Fibroblast of peridontal ligament (primary cell): ENCODE results near the gene TMEM121.

Experiments used
- DNase-seq: peaks from one replicate; pipeline ENCODE4 v3.0.0-alpha.2; 2010; ENCODE audit errors: extremely low read depth

TMEM121 gene

DNA sequence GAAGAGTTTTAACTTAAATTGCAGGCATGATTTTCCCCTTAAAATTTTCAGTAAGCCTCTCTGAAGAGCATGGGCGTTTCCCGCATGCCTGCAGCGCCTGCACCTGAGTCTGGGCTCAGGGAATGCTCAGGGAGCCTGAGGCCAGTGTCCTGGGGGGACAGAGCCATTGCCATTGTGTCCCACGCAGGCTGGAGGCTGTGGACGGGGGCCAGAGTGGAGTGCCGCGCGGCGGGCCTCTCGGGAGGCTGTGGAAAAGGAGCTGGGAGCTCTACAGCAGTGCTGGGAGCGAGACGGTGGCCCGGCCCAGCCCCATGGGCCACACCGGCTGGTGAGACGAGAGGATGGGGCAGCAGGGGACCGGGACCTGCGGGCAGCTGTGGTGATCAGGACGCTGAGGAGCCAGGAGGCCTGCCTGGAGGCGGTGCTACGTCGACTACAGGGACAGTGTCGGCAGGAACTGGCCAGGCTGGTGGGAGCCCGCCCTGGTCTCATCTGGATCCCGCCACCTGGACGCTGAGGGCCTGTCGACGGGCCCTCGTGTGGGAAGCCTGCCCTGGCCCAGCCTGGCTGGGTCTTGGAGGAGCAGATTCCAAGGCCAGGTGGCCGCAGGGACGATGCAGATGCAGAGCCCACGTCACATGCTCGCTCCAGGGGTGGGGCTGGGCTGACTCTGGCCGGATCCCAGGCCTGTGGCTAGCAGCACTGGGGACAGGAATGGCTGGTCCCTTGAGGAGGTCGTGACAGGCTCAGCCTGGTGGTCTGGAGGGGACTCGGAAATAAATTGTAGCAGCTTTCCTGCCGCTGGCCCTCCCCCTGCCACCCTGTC is 27.7 kb upstream of the TMEM121 start:
- DNase-seq: no peak

GRCh38 chr14:105499256-105500035 is 26.9 kb upstream of the TMEM121 start:
- no peak for DNase-seq

- DNase-seq: no peak
These were observed 26.2 kb upstream of the TMEM121 start for GRCh38 chr14:105500036-105500725.

DNA sequence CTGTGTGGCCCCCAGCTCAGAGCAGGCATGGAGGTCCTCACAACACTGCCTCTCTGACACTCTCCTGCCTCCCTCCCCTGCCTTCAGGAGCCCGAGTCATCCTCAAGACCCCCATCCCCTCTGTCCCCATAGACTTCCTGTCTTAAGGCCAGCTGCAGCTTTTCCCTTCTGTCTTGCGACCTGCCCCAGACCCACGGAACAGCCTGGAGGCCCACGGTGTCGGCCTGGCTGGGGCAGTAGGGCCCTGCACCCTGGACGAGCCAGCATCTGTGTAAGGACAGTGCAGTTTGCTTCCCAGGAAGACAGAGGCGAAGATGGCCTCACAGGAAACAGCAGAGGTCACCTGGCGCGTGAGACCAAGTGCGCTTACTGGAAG is 25.7 kb upstream of the TMEM121 start:
- DNase-seq: no peak

- no peak for DNase-seq
These were observed 24.7 kb upstream of the TMEM121 start for GRCh38 chr14:105501504-105502291.

GRCh38 chr14:105502446-105503295 is 23.7 kb upstream of the TMEM121 start:
- DNase-seq: no peak

GRCh38 chr14:105503296-105503640 is 23.1 kb upstream of the TMEM121 start:
- no peak for DNase-seq

DNA sequence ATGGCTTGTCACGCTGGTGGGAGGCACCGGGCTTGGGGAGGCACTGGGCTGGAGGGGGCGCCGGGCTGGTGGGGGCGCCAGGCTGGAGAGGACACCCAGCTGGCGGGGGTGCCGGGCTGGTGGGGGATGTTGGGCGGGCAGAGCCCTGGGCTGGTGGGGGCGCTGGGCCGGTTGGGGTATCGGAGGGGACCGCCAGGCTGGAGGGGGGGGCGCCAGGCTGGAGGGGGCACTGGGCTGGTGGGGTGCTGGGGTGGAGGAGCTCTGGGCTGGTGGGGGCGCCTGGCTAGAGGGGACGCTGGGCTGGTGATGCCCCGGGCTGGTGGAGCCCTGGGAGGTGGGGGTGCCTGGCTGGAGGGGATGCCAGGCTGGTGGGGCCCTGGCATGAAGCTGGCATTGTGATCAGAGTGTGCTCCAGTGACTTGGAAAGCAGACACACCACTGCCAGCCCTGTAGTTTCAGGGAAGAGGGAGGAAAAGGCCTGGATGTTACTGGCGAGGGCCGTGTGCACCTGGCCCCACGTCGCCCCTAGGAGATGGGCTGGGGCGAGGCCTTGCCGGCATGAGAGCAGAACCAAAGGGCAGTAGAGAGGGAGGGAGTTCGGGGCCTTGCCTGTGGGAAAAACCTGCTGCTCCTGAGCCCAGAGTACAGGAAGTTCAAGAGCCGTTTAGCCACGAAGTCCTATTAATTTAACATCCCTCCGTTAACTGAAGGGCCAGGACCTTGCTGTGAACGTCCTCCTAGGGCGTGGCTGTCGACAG is 22.3 kb upstream of the TMEM121 start:
- DNase-seq: no peak

DNA sequence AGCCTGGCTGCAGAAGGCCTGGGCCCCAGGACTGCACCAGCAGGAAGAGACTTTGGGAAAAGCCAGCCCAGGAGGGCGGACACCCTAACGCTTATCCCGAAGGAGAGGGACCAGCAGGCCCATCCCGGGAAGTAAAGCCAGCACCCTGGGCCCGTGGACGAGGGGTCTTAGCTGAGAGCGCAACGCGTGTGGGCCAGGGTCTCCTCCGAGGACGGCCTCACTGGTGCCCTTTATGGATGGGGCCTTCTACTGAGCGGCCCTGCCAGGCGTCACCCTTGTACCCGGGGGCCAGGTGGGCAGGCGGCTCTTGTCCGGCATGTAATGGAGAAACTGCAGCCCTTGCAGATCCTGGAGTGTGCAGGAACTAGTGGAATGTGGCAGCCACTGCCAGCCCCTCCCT is 21.3 kb upstream of the TMEM121 start:
- no peak for DNase-seq

DNA sequence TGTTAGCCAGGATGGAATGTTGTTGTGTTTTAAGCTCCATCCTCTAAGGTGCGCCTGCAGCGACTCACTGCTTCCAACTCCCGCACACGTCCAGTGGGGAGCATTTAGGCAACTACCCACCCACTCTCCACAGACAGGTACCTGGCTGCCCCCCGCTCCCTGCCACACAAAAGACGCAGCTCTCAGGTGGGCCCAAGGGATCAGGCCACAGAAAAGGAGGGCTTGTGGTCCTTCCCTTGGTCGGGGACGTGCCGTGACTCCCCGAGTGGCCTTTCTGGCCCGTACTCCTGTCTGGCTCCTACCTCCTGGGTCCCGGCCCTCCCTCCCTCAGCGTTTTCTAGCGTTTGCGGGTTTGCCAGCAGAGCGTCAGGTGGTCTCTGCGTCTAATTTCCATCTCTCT is 19.1 kb upstream of the TMEM121 start:
- DNase-seq: no peak

DNA sequence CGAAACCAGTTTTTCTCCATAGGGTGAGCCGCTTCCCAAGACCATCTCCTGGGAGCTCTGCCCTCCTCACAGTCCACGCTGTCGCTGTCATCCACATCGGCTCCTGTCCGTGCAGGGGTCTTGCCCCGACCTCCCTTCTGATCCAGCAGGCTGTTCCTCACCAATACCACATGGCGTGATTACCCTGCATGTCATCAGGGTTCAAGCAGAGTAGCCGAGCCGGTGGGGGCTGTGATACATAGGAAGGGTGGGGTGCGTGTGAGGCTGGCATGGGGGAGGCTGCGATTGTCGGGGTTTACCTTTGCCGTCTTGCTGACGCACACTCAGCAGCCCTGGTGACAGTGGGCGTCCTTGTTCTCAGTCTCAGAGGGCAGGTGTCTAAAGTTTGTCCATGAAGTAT is 18.3 kb upstream of the TMEM121 start:
- no peak for DNase-seq

GRCh38 chr14:105508601-105509000 is 17.8 kb upstream of the TMEM121 start:
- DNase-seq: no peak

DNA sequence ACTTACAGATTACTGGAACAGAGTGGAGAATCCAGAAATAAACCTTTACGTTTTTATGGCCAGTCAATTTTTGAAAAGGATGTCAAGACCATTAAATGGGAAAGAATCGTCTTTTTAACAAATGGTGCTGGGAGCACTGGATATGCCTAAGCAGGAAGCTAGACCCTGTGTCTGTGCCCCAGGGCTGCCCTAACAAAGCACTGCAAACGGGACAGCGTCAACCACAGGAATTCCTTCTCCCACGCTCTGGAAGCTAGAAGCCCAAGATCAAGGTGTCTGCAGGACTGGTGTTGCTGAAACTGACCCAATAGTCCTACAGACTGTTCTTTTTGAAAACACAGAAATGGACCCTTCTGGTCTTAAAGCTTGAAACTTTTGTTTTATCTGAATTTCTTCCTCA is 9.3 kb upstream of the TMEM121 start:
- DNase-seq: no peak

GRCh38 chr14:105519946-105520698 is 6.3 kb upstream of the TMEM121 start:
- no peak for DNase-seq

DNA sequence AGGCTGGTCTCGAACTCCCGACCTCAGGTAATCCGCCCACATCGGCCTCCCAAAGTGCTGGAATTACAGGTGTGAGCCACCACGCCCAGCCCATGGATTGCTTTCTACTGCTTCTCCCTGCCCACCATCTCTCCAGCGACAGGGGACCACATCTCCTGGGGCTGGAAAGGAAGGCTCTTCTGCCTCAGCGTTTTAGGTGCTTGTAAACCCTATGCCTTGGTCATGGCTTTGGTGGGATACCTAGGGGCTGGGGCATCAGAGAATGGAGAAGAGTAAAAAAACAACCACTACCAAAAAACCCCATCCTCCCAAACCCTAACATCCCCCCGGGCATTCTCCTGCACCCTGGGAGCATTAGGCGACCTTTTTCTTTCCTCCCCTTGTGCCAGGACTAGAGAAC is 1.1 kb upstream of the TMEM121 start:
- DNase-seq: no peak

- no peak for DNase-seq
These were observed 495 bp downstream of the TMEM121 start for GRCh38 chr14:105526776-105527380.

DNA sequence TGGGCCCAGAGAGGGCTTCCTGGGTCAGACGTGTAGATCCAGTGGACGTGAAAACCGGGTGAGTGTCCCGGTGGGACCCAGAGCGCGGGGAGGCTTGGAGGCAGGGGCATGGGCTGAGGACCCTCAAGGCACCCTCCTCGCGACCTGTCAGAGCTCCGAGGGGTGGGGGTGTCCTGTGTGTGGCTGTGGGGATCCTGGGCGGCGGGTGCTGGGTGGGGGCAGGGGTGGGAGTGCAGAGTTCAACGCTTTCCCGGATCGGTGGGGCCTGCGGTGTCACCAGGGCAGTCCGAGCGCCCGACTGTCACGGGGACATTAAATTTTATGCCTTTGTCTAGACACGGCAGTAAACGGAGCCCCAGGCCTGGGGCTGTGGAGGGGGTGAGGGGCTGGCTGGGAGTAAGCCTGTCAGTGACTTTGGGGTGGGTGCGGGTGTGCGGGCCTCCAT is 1.0 kb downstream of the TMEM121 start:
- no peak for DNase-seq

GRCh38 chr14:105527826-105528585 is 1.6 kb downstream of the TMEM121 start:
- peak; percentile 56 for DNase-seq
